Measurements from ENCODE around the gene RASSF1.

Gene RASSF1

GRCh38 chr3:50378757-50379156 lies 38.1 kb upstream of the RASSF1 start:
- Histone ChIP-seq H3K27me3 (ENCODE audit: insufficient read depth, poor library complexity, severe bottlenecking) (no peaks in the 10 kb centered on the region), H3K4me3 (ENCODE audit: severe bottlenecking) (no peak overlapping the region), H3K9me3 (ENCODE audit: severe bottlenecking) (no peaks in the 10 kb centered on the region), H3K36me3 (ENCODE audit: low read depth) (no peaks in the 10 kb centered on the region), H3K27ac (ENCODE audit: poor library complexity, severe bottlenecking) (no peak overlapping the region), H3K4me1 (ENCODE audit: insufficient read depth, poor library complexity, severe bottlenecking) (no peaks in the 10 kb centered on the region)
- ATAC-seq (ENCODE audit: low read depth) (no peak), DNase-seq (ENCODE audit: low spot score) (no peak)
- no peak for TF ChIP-seq CTCF (IDR thresholded peaks at IDR 0.05; ENCODE audit: poor library complexity, severe bottlenecking)

GRCh38 chr3:50378024-50378423 lies 37.4 kb upstream of the RASSF1 start:
- DNase-seq (ENCODE audit: low spot score) (no peak), ATAC-seq (ENCODE audit: low read depth) (no peak)
- no peaks in the 10 kb centered on the region for H3K27me3 ChIP-seq (ENCODE audit: insufficient read depth, poor library complexity, severe bottlenecking)
- H3K36me3 ChIP-seq (ENCODE audit: low read depth): no peaks in the 10 kb centered on the region
- TF ChIP-seq CTCF (IDR thresholded peaks at IDR 0.05; ENCODE audit: poor library complexity, severe bottlenecking): no peak
- H3K27ac ChIP-seq (ENCODE audit: poor library complexity, severe bottlenecking): no peak overlapping the region
- no peaks in the 10 kb centered on the region for H3K4me1 ChIP-seq (ENCODE audit: insufficient read depth, poor library complexity, severe bottlenecking)
- no peaks in the 10 kb centered on the region for H3K9me3 ChIP-seq (ENCODE audit: severe bottlenecking)
- no peak overlapping the region for H3K4me3 ChIP-seq (ENCODE audit: severe bottlenecking)

GRCh38 chr3:50375258-50375931 lies 34.8 kb upstream of the RASSF1 start:
- ATAC-seq (ENCODE audit: low read depth): peak; percentile 37

GRCh38 chr3:50374363-50375257 lies 34.0 kb upstream of the RASSF1 start:
- TF ChIP-seq CTCF (IDR thresholded peaks at IDR 0.05; ENCODE audit: poor library complexity, severe bottlenecking): no peak

More at GRCh38 chr3:50375258-50375931, 34.8 kb upstream of the RASSF1 start:
- Histone ChIP-seq H3K9me3 (ENCODE audit: severe bottlenecking) (no peaks in the 10 kb centered on the region), H3K36me3 (ENCODE audit: low read depth) (no peaks in the 10 kb centered on the region), H3K4me3 (ENCODE audit: severe bottlenecking) (no peak overlapping the region), H3K27ac (ENCODE audit: poor library complexity, severe bottlenecking) (no peak overlapping the region), H3K27me3 (ENCODE audit: insufficient read depth, poor library complexity, severe bottlenecking) (no peaks in the 10 kb centered on the region), H3K4me1 (ENCODE audit: insufficient read depth, poor library complexity, severe bottlenecking) (no peaks in the 10 kb centered on the region)
- no peak for DNase-seq (ENCODE audit: low spot score)
- no peak for TF ChIP-seq CTCF (IDR thresholded peaks at IDR 0.05; ENCODE audit: poor library complexity, severe bottlenecking)

More at GRCh38 chr3:50374363-50375257, 34.0 kb upstream of the RASSF1 start:
- Histone ChIP-seq H3K4me1 (ENCODE audit: insufficient read depth, poor library complexity, severe bottlenecking) (no peaks in the 10 kb centered on the region), H3K27me3 (ENCODE audit: insufficient read depth, poor library complexity, severe bottlenecking) (no peaks in the 10 kb centered on the region), H3K9me3 (ENCODE audit: severe bottlenecking) (no peaks in the 10 kb centered on the region), H3K4me3 (ENCODE audit: severe bottlenecking) (no peak overlapping the region), H3K27ac (ENCODE audit: poor library complexity, severe bottlenecking) (no peak overlapping the region), H3K36me3 (ENCODE audit: low read depth) (no peaks in the 10 kb centered on the region)
- DNase-seq (ENCODE audit: low spot score) (no peak), ATAC-seq (ENCODE audit: low read depth) (no peak)

All from RWPE2 (cell line).